IPS DF 6.9 (cell line): Measurements from ENCODE around the gene FASTKD3.

ENCODE experiments used
- DNase-seq: peaks from one replicate; pipeline ENCODE4 v3.0.0-alpha.2; 2013; ENCODE audit warnings: low read depth, low spot score
- H3K27ac ChIP-seq: one replicate; pipeline ENCODE4 v1.5.1; 2013; ENCODE audit warnings: low read length, control low read depth
- H3K27me3 ChIP-seq: 2 replicates; pipeline ENCODE4 v1.6.1; 2013; ENCODE audit warnings: mild to moderate bottlenecking, low read length; ENCODE audit not compliant: control insufficient read depth, insufficient read depth
- H3K36me3 ChIP-seq: 2 replicates; pipeline ENCODE4 v1.6.1; 2013; ENCODE audit warnings: low read length; ENCODE audit not compliant: control insufficient read depth, insufficient read depth
- H3K4me1 ChIP-seq: 2 replicates; pipeline ENCODE4 v1.6.1; 2013; ENCODE audit warnings: low read length; ENCODE audit not compliant: control insufficient read depth, insufficient read depth
- H3K4me3 ChIP-seq: 2 replicates; pipeline ENCODE4 v1.5.1; 2013; ENCODE audit warnings: mild to moderate bottlenecking, low read length
- H3K9me3 ChIP-seq: 2 replicates; pipeline ENCODE4 v1.6.1; 2013; ENCODE audit warnings: low read length, inconsistent platforms; ENCODE audit not compliant: control insufficient read depth, insufficient read depth
- WGBS: extraction: QIAGEN DNeasy Blood & Tissue Kit; methylation state at CpG from one replicate; pipeline ENCODE4 v1.1.7; 2013; ENCODE audit warnings: mixed read lengths, missing lambda C conversion rate; ENCODE audit not compliant: insufficient read length, insufficient coverage; 5-methylcytosine and 5-hydroxymethylcytosine counted together

Gene FASTKD3

DNA sequence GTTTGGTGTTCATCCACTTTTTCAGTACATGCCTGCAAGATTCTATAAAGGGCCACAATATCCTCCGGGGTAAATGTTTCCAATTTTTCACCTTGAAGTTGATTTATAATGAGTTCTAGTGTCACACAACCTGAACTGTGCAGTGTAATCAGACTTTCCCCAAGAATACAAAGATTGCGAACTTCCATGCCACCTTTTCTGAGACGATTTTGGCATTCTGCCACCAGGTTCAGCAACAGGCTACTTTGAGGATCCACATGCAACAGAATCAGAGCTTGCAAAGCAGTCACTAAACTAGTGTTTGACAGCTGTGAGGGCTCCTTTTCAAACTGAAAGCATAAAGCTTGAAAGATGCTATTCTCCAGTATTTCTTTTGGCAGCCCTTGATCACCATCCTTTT, 1.6 kb downstream of the FASTKD3 start:
- Histone ChIP-seq H3K4me3 (no peak overlapping the region), H3K36me3 (no peaks in the 10 kb centered on the region), H3K4me1 (no peaks in the 10 kb centered on the region), H3K27ac (no peak overlapping the region), H3K9me3 (no peaks in the 10 kb centered on the region), H3K27me3 (no peaks in the 10 kb centered on the region)
- no peak for DNase-seq
- no CpG with 5 or more reads among the region's 3 CpGs for WGBS

DNA sequence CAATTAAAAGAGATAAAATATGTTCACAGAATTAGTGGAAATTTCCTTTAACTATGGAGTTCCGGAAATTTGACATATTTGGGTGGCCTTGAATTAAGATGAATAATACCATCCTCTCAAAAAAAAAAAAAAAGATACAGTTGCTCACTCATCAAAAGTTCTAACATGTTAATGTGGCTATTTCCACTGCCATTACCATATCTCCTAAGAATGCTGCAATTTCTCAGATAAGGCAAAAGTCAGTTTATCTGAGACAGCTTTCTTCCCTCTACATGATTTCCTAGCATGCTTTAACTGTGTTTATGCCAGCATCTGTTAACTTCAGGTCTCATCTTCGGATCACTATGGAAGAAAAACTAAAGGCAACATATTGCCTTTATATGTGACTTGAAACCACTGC, 2.6 kb downstream of the FASTKD3 start:
- Histone ChIP-seq H3K36me3 (no peaks in the 10 kb centered on the region), H3K4me1 (no peaks in the 10 kb centered on the region), H3K27ac (no peak overlapping the region), H3K27me3 (no peaks in the 10 kb centered on the region), H3K4me3 (no peak overlapping the region), H3K9me3 (no peaks in the 10 kb centered on the region)
- DNase-seq, result no peak
- no CpG with 5 or more reads among the region's 2 CpGs for WGBS

DNA sequence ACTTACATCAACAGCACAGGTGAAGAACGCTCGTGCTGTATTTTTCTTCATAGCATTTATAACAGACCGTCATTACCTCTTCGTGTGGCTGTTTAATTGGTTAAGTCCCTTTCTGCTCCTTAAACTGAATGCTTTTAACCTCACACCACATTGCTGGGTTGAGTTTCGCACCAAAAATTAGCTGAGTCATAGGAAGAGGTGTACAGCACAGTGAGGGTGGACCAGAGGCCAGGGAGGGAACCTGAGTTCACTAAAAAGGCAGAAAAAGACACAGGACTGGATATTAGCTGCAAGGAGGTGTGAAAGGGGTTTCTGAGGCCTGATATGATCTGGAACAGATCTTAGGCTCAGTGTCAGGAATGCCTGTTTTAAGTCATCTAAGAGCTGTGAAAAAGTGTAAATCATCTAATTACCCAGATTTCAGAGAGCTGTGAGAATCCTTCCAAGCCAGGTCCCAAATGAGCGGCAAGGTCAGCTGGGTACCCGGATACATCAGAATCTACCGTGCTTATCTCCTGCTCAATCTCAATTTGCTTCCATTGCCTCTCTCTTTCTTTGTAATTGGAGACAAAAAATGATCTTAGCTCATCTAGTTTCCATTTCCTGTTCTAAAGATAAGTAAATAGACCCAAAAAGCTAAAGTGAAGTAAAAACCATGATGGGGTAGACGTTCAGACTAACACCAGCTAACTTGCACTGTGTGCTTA, 10.8 kb downstream of the FASTKD3 start:
- Histone ChIP-seq H3K27me3 (no peaks in the 10 kb centered on the region), H3K4me3 (no peak overlapping the region), H3K9me3 (no peaks in the 10 kb centered on the region), H3K36me3 (no peaks in the 10 kb centered on the region; the same call in 1 of the 2 replicates), H3K4me1 (no peaks in the 10 kb centered on the region), H3K27ac (no peak overlapping the region)
- no CpG with 5 or more reads among the region's 9 CpGs for WGBS
- no peak for DNase-seq

DNA sequence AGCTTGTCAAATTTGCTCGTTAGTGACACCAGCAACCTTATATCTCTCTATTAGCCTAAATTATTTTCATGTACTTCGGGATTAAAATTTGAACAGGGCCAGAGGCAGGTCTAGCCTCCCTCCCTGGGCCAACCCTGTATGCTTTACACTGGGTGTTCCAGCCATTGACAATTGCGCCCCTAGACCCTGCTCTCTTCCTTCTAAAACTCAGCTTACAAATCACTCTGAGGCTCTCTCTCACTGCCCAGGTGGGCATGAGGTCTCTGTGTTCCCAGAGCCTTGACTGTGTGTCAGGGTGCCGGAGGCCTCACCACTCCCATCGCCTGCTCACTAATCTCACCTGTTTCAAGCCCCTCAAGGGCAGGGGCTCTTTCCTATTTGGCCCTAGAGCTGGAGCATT, 11.5 kb downstream of the FASTKD3 start:
- no peaks in the 10 kb centered on the region; the same call in 1 of the 2 replicates for H3K36me3 ChIP-seq
- H3K27ac ChIP-seq, result no peak overlapping the region
- H3K4me3 ChIP-seq, result no peak overlapping the region
- no peaks in the 10 kb centered on the region for H3K4me1 ChIP-seq
- DNase-seq, result no peak
- no peaks in the 10 kb centered on the region for H3K27me3 ChIP-seq
- no peaks in the 10 kb centered on the region for H3K9me3 ChIP-seq
- no CpG with 5 or more reads among the region's 5 CpGs for WGBS

DNA sequence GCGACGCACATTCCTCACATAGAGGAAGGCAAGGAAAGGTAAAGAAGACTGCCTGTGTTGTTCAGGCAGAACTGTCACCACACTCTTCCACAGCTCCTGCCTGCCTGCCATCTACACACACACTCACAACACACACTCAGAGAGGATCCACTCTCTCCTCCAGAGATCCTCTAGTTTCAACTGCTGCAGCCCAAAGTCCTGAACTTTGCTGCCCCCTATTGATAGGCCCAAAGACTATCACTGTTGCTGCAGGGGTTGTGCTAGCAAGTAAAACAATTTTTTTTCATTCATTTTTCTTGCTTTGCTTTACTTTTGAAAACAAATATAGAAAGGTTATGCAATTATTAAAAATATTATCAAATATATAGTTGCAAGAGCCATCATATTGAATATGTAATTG, 12.0 kb downstream of the FASTKD3 start:
- no peaks in the 10 kb centered on the region; the same call in 1 of the 2 replicates for H3K36me3 ChIP-seq
- H3K27me3 ChIP-seq, result no peaks in the 10 kb centered on the region
- WGBS, result no CpG with 5 or more reads among the region's 2 CpGs
- peaks cover under 1% of the 10 kb centered on the region; the same call in 1 of the 2 replicates for H3K4me1 ChIP-seq
- DNase-seq, result peak; percentile 29
- no peak overlapping the region for H3K27ac ChIP-seq
- no peaks in the 10 kb centered on the region for H3K9me3 ChIP-seq
- H3K4me3 ChIP-seq, result no peak overlapping the region

DNA sequence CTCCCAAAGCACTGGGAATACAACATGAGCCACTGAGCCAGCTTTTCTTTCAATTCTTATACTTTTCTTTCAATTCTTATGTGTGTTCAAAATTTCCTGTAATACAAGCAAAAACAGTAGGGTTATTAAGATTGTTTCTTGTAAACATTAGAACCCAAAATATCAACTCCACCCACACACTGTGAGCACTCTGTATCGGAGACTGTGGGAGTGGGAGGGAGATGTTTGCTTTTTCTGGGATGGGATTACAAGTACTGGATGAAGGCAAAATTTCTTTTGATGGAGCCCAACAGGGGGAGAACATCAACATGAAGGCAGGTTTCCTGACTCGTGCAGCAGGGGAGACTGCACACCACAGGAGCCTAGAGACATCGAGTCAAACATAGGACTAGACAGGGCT, 13.2 kb downstream of the FASTKD3 start:
- Histone ChIP-seq H3K9me3 (no peaks in the 10 kb centered on the region), H3K4me3 (no peak overlapping the region), H3K27ac (no peak overlapping the region), H3K27me3 (no peaks in the 10 kb centered on the region), H3K36me3 (no peaks in the 10 kb centered on the region; the same call in 1 of the 2 replicates), H3K4me1 (peaks cover 2% of the 10 kb centered on the region; the same call in 1 of the 2 replicates)
- no peak for DNase-seq
- no CpG with 5 or more reads among the region's 3 CpGs for whole genome bisulfite sequencing

DNA sequence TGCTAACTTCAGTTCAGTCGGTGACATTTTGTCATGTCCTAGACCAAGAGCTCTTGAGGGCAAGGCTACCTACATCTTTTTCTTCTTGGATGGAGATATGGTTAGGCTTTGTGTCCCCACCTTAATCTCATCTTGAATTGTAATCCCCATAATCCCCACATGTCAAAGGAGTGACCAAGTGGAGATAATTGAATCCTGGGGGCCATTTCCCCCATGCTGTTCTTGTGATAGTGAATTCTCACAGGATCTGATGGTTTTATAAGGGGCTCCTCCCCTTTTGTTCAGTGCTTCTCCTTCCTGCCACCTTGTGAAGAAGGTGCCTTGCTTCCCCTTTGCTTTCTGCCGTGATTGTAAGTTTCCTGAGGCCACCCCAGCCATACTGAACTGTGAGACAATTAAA, 15.8 kb downstream of the FASTKD3 start:
- Histone ChIP-seq H3K36me3 (no peaks in the 10 kb centered on the region), H3K4me3 (no peak overlapping the region), H3K27me3 (peaks cover 2% of the 10 kb centered on the region; the same call in 1 of the 2 replicates), H3K4me1 (peaks cover 2% of the 10 kb centered on the region; the same call in 1 of the 2 replicates), H3K27ac (no peak overlapping the region), H3K9me3 (no peaks in the 10 kb centered on the region)
- no CpG with 5 or more reads among the region's 2 CpGs for whole genome bisulfite sequencing
- DNase-seq, result no peak

DNA sequence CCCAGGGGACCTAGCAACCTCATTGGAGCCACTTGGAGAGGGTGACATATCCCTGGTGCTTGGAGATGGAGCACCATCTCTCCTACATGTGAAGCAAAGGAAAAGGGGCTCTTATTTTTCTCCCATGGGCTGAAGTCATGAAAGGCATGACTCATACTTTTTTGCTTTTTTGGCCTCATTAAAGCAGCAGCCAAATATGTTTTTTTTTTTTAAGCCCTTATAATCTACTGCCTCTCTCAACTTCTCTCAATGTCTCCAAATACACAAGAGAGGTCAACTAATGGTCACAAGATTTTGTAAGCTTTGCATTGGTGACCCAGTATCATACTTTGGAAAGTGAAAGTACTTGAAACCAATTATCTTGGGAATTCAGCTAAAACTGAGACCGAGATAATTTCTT, 16.3 kb downstream of the FASTKD3 start:
- Histone ChIP-seq H3K36me3 (no peaks in the 10 kb centered on the region), H3K4me3 (no peak overlapping the region), H3K9me3 (no peaks in the 10 kb centered on the region), H3K27ac (no peak overlapping the region), H3K27me3 (peaks cover 2% of the 10 kb centered on the region; the same call in 1 of the 2 replicates), H3K4me1 (peaks cover 2% of the 10 kb centered on the region; the same call in 1 of the 2 replicates)
- DNase-seq, result no peak
- WGBS, result no CpG with 5 or more reads among the region's 1 CpG

DNA sequence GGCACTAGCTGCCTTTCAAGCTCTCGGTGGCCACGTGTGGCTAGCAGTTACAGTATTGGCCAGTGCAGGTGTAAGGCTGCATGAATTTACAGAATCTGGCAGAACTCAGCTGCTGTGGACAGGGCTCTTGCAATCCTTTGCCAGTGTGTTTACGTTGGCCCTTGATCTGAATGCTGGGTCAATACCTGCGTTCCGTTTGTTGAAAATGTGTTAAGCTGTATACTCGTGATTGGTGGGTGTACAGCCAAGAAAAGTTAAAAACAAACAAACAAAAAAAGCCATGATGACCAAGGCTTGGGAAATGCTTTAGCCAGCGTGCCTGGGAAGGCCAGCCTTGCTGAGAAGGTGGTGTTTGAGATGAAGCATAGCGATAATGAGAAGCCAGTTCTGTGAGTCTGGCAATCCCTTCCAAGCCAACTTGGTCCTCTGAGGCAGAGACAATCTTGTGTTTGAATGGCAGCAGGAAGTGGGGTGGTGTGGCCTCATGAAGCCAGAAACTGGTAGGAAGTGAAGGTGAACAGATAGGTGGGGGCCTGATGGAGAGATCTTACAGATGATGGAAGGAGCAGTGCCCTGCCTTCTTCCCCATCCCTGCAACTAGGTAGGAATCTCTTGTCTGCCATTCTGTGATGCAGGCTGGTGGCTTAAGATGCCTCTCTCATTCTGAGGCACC, 17.1 kb downstream of the FASTKD3 start:
- Histone ChIP-seq H3K4me1 (peaks cover 2% of the 10 kb centered on the region; the same call in 1 of the 2 replicates), H3K27me3 (peaks cover 2% of the 10 kb centered on the region; the same call in 1 of the 2 replicates), H3K27ac (no peak overlapping the region), H3K4me3 (no peak overlapping the region; the same call in 1 of the 2 replicates), H3K36me3 (no peaks in the 10 kb centered on the region), H3K9me3 (no peaks in the 10 kb centered on the region)
- WGBS, result no CpG with 5 or more reads among the region's 8 CpGs
- DNase-seq, result no peak

DNA sequence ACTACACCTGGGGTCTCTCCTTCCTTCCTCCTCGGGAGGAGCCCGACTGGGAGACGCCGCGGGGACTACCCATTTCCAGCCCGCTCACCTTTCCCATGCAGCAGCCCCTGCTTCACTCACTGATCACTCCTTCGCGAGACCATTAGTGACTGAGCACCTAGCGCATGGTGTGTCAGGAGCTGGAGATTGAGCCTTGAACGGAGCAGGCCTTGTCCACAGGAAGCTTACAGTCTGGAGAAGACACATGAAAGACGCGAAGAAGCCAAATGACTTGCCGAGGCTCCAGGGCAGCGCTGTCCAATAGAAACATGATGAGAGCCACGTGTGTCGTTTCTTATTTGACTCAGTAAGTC, 17.6 kb downstream of the FASTKD3 start:
- Histone ChIP-seq H3K27me3 (peaks cover 2% of the 10 kb centered on the region; the same call in 1 of the 2 replicates), H3K27ac (no peak overlapping the region)
- WGBS, result no CpG with 5 or more reads among the region's 16 CpGs

More for the DNA sequence above, 17.6 kb downstream of the FASTKD3 start:
- Histone ChIP-seq H3K9me3 (no peaks in the 10 kb centered on the region), H3K4me3 (peak overlapping the region; percentile 64; the same call in 1 of the 2 replicates), H3K36me3 (no peaks in the 10 kb centered on the region), H3K4me1 (peaks cover 2% of the 10 kb centered on the region; the same call in 1 of the 2 replicates)
- no peak for DNase-seq
